GM23338 (cell line): ENCODE measurements around the gene MIB2. TPM values are rescaled to one million over a fixed set of nuclear protein-coding genes. Genes with fewer than 3 reads are reported as not detected.
A peak's percentile ranks its signal among the peaks of the same experiment; 100 is the strongest.

Experiments
- ATAC-seq: fragments of 200-7000 bp; cut with Tn5 transposase; 3 replicates; pipeline ENCODE4 v1.9.1; 2020
- DNase-seq: peaks from one replicate; pipeline ENCODE4 v3.0.0-alpha.2; 2015; ENCODE audit warnings: low spot score
- H2AFZ ChIP-seq: fragments of 200-600 bp; sonication (generic); 2 replicates; pipeline ENCODE4 v1.8.0; 2016; ENCODE audit warnings: antibody characterized with exemption, mild to moderate bottlenecking, moderate library complexity
- H3F3A ChIP-seq: fragments of 200-600 bp; sonication (generic); replicated peaks from 2 replicates; pipeline ENCODE4 v1.8.0; 2017; ENCODE audit warnings: antibody characterized with exemption, mixed run types, low read depth
- H3K27ac ChIP-seq: fragments of 200-600 bp; sonication (generic); 2 replicates; pipeline ENCODE4 v1.6.1; 2016; ENCODE audit warnings: low read depth
- H3K27me3 ChIP-seq: fragments of 200-600 bp; sonication (generic); 2 replicates; pipeline ENCODE4 v1.8.0; 2016; ENCODE audit warnings: mild to moderate bottlenecking, mixed run types, moderate library complexity; ENCODE audit not compliant: insufficient read depth
- H3K36me3 ChIP-seq: fragments of 200-600 bp; sonication (generic); 2 replicates; pipeline ENCODE4 v1.8.0; 2016; ENCODE audit warnings: mild to moderate bottlenecking; ENCODE audit not compliant: insufficient read depth
- H3K4me1 ChIP-seq: fragments of 200-600 bp; sonication (generic); 2 replicates; pipeline ENCODE4 v1.8.0; 2016; ENCODE audit warnings: mild to moderate bottlenecking, moderate library complexity; ENCODE audit not compliant: insufficient read depth
- H3K4me2 ChIP-seq: fragments of 200-600 bp; sonication (generic); 2 replicates; pipeline ENCODE4 v1.7.1; 2017; ENCODE audit warnings: mixed run types
- H3K4me3 ChIP-seq: fragments of 200-600 bp; sonication (generic); 2 replicates; pipeline ENCODE4 v1.6.1; 2016; ENCODE audit warnings: mixed run types
- H3K79me2 ChIP-seq: fragments of 200-600 bp; sonication (generic); replicated peaks from 2 replicates; pipeline ENCODE4 v1.8.0; 2017; ENCODE audit warnings: mild to moderate bottlenecking; ENCODE audit not compliant: insufficient read depth
- H3K9me2 ChIP-seq: fragments of 200-600 bp; sonication (generic); 2 replicates; pipeline ENCODE4 v1.8.0; 2017; ENCODE audit not compliant: insufficient read depth
- H4K20me1 ChIP-seq: fragments of 200-600 bp; sonication (generic); replicated peaks from 2 replicates; pipeline ENCODE4 v1.8.0; 2017; ENCODE audit warnings: mild to moderate bottlenecking; ENCODE audit not compliant: insufficient read depth
- H3K27ac Mint-ChIP-seq: 2 replicates; pipeline ENCODE4 v1.8.0; 2020; ENCODE audit warnings: inconsistent platforms, mild to moderate bottlenecking, moderate library complexity, mixed read lengths
- H3K27me3 Mint-ChIP-seq: 3 replicates; pipeline ENCODE4 v1.8.0; 2022; ENCODE audit warnings: low read depth, mild to moderate bottlenecking, moderate library complexity, mixed read lengths, inconsistent platforms; ENCODE audit not compliant: insufficient read depth, poor library complexity
- H3K36me3 Mint-ChIP-seq: 3 replicates; pipeline ENCODE4 v1.8.0; 2021; ENCODE audit warnings: low read depth, mild to moderate bottlenecking, inconsistent platforms, moderate library complexity, mixed read lengths
- H3K4me1 Mint-ChIP-seq: 3 replicates; pipeline ENCODE4 v1.8.0; 2020; ENCODE audit warnings: mild to moderate bottlenecking, inconsistent platforms, mixed read lengths
- H3K4me3 Mint-ChIP-seq: 3 replicates; pipeline ENCODE4 v1.8.0; 2021; ENCODE audit warnings: moderate library complexity, mild to moderate bottlenecking, inconsistent platforms, mixed read lengths
- H3K9me3 Mint-ChIP-seq: 3 replicates; pipeline ENCODE4 v1.8.0; 2020; ENCODE audit warnings: moderate library complexity, mild to moderate bottlenecking, inconsistent platforms, mixed read lengths
- CREB1 ChIP-seq: fragments of 250-450 bp; sonication (Bioruptor Pico); IDR thresholded peaks from 2 replicates; pipeline ENCODE4 v1.5.0; 2020; ENCODE audit warnings: low read depth, mild to moderate bottlenecking, moderate library complexity
- CTCF ChIP-seq, 2 experiments: fragments of 200-600 bp in 1 of 2; sonication (generic) in 1 of 2; conservative IDR thresholded peaks; 2 replicates each; pipeline versions ENCODE4 v1.5.1 to v1.6.1; 2016 to 2017; ENCODE audit warnings: antibody characterized with exemption in 2 of 2, low read depth in 2 of 2, mild to moderate bottlenecking in 2 of 2, moderate library complexity in 1 of 2
- ETS1 ChIP-seq: IDR thresholded peaks from 2 replicates; pipeline ENCODE4 v1.6.1; 2016; ENCODE audit warnings: antibody characterized with exemption
- EZH2 ChIP-seq: fragments of 200-600 bp; sonication (generic); IDR thresholded peaks from one replicate; pipeline ENCODE4 v1.8.0; 2017; ENCODE audit warnings: antibody characterized with exemption, mild to moderate bottlenecking, low read depth; ENCODE audit not compliant: unreplicated experiment
- EZH2phosphoT487 ChIP-seq: fragments of 200-600 bp; sonication (generic); IDR thresholded peaks from one replicate; pipeline ENCODE4 v1.8.1; 2018; ENCODE audit warnings: antibody characterized with exemption; ENCODE audit not compliant: unreplicated experiment
- JUNB ChIP-seq: IDR thresholded peaks from one replicate; pipeline ENCODE4 v1.6.1; 2016; ENCODE audit warnings: antibody characterized with exemption; ENCODE audit not compliant: unreplicated experiment
- NANOG ChIP-seq: IDR thresholded peaks from 2 replicates; pipeline ENCODE4 v1.6.1; 2016; ENCODE audit warnings: antibody characterized with exemption, borderline replicate concordance
- POLR2AphosphoS5 ChIP-seq: IDR thresholded peaks from 2 replicates; pipeline ENCODE4 v1.6.1; 2016; ENCODE audit warnings: antibody characterized with exemption, low read depth
- REST ChIP-seq: IDR thresholded peaks from one replicate; pipeline ENCODE4 v1.6.1; 2018; ENCODE audit warnings: antibody characterized with exemption; ENCODE audit not compliant: unreplicated experiment
- STAT1 ChIP-seq: IDR thresholded peaks from one replicate; pipeline ENCODE4 v1.6.1; 2016; ENCODE audit warnings: antibody characterized with exemption; ENCODE audit not compliant: unreplicated experiment
- ZNF114 ChIP-seq: fragments of 250-450 bp; sonication (Bioruptor Pico); IDR thresholded peaks from 2 replicates; pipeline ENCODE4 v1.5.0; 2020; ENCODE audit warnings: mild to moderate bottlenecking, moderate library complexity
- ZNF331 ChIP-seq: fragments of 250-450 bp; sonication (Bioruptor Pico); IDR thresholded peaks from 2 replicates; pipeline ENCODE4 v1.5.0; 2020; ENCODE audit warnings: low read depth, mild to moderate bottlenecking, moderate library complexity
- ZNF462 ChIP-seq: fragments of 250-450 bp; sonication (Bioruptor Pico); IDR thresholded peaks from 2 replicates; pipeline ENCODE4 v1.5.0; 2020; ENCODE audit warnings: mild to moderate bottlenecking, moderate library complexity
- polyA plus RNA-seq: library from polyadenylated mRNA; unstranded; fragments of >200 nt; fragmentation: Nextera tagmentation; extraction: Ambion mirVana; gene quantifications from 2 replicates; pipeline ENCODE4 v1.2.1, GENCODE V29; 2016
- total RNA-seq: library from RNA; depleted of rRNA; stranded (reverse); fragments of >200 nt; shearing (Covaris generic); gene quantifications from 2 replicates; pipeline ENCODE4 v1.2.3, GENCODE V29; 2014

The MIB2 gene
- total and polyA plus RNA-seq, 2 experiments from 2014 or later: 82.6 to 104 TPM

GRCh38 chr1:1627829-1628753 lies 12.8 kb downstream of the MIB2 start:
- H3K4me2 ChIP-seq: peak overlapping the region; percentile 77
- H3K4me1 ChIP-seq: no peaks in the 10 kb centered on the region
- DNase-seq (peak; percentile 33), ATAC-seq (no peak)
- H3K79me2 ChIP-seq: no peaks in the 10 kb centered on the region
- no peaks in the 10 kb centered on the region for H3K9me2 ChIP-seq
- TF ChIP-seq JUNB: no peak
- TF ChIP-seq ZNF462 (CRISPR knock-in tag): no peak
- TF ChIP-seq ETS1: no peak
- TF ChIP-seq CREB1: peak; percentile 49; the same call in 1 of the 2 replicates
- TF ChIP-seq ZNF331 (CRISPR knock-in tag): no peak
- TF ChIP-seq REST: peak; percentile 39
- TF ChIP-seq CTCF (conservative IDR thresholded peaks at IDR 0.05; ENCODE audit: low read depth in 2 of 2): 0 out of 4 replicates have a peak, but pooled peaks have one; percentile 10 to 26
- no peak for TF ChIP-seq NANOG
- no peak for TF ChIP-seq POLR2AphosphoS5
- TF ChIP-seq EZH2phosphoT487: no peak
- TF ChIP-seq ZNF114: no peak
- no peak for TF ChIP-seq EZH2
- TF ChIP-seq STAT1: no peak
- H3K4me3 ChIP-seq: peak overlapping the region; percentile 66
- Mint-ChIP-seq H3K4me3 (peak overlapping the region; percentile 56), H3K36me3 (no peaks in the 10 kb centered on the region), H3K27ac (no peak overlapping the region), H3K27me3 (peaks cover 18% of the 10 kb centered on the region), H3K4me1 (no peaks in the 10 kb centered on the region), H3K9me3 (no peaks in the 10 kb centered on the region; the same call in 2 of the 3 replicates)
- H3F3A ChIP-seq: 0 out of 2 replicates have a peak, but pooled peaks cover 3% of the 10 kb centered on the region
- H4K20me1 ChIP-seq: no peaks in the 10 kb centered on the region
- no peak overlapping the region for H3K27ac ChIP-seq
- H3K36me3 ChIP-seq: no peaks in the 10 kb centered on the region
- H2AFZ ChIP-seq: no peak overlapping the region
- H3K27me3 ChIP-seq: peaks cover 19% of the 10 kb centered on the region
